Vagina (tissue), 2 donors: ENCODE data around the gene YES1.

ENCODE experiments used
- CTCF ChIP-seq, 3 experiments: fragments of 450-650 bp in 2 of 3; fragments of 200-600 bp in 1 of 3; sonication (generic) in 1 of 3; IDR thresholded peaks; one replicate each; pipeline ENCODE4 v1.5.1; 2017 to 2019; ENCODE audit warnings: antibody characterized with exemption in 3 of 3, mild to moderate bottlenecking in 2 of 3, moderate library complexity in 2 of 3
- POLR2A ChIP-seq, 2 donors: fragments of 450-650 bp; IDR thresholded peaks; one replicate each; pipeline ENCODE4 v1.6.1; 2017; ENCODE audit warnings: antibody characterized with exemption in 2 of 2, mild to moderate bottlenecking in 2 of 2, moderate library complexity in 2 of 2

- TF ChIP-seq CTCF (IDR thresholded peaks at IDR 0.05) (no peak), POLR2A (IDR thresholded peaks at IDR 0.05) (no peak)
These were observed 29.8 kb upstream of the YES1 start for GRCh38 chr18:841647-842370.
